ENCODE results near the gene TAOK2. TPM values are rescaled to one million over a fixed set of nuclear protein-coding genes. Genes with fewer than 3 reads are reported as not detected.

TAOK2 gene
- polyA plus RNA-seq, 3 donors: 33.6 to 36.9 (median 36.4) TPM

Other genes starting within 250 kb of the TAOK2 start
- gene C16orf54, start 227.9 kb upstream of the TAOK2 start, polyA plus RNA-seq (ENCODE audit: insufficient read length in 3 of 3): under 1 TPM; 0.17 to 0.28 (median 0.26) TPM
- under 1 TPM in 1 of 3 donors, not detected in 2; 0.06 TPM for gene ZG16, start 195.6 kb upstream of the TAOK2 start, polyA plus RNA-seq (ENCODE audit: insufficient read length in 3 of 3)
- gene KIF22, start 183.1 kb upstream of the TAOK2 start, polyA plus RNA-seq (ENCODE audit: insufficient read length in 3 of 3): 10 to 100 TPM; 67.5 to 70.9 (median 68.8) TPM
- 100 to 1,000 TPM; 273 to 320 (median 302) TPM for gene MAZ, start 167.3 kb upstream of the TAOK2 start, polyA plus RNA-seq (ENCODE audit: insufficient read length in 3 of 3)
- gene PRRT2, start 161.7 kb upstream of the TAOK2 start, polyA plus RNA-seq (ENCODE audit: insufficient read length in 3 of 3): 10 to 100 TPM in 1 of 3 donors, 1 to 10 TPM in 2; 6.5 to 12.4 (median 8.4) TPM
- 10 to 100 TPM; 28.0 to 30.5 (median 29.7) TPM for gene PAGR1, start 157.7 kb upstream of the TAOK2 start, polyA plus RNA-seq (ENCODE audit: insufficient read length in 3 of 3)
- gene MVP, start 153.4 kb upstream of the TAOK2 start, polyA plus RNA-seq (ENCODE audit: insufficient read length in 3 of 3): 10 to 100 TPM; 18.1 to 22.6 (median 20.0) TPM
- 100 to 1,000 TPM in 1 of 3 donors, 10 to 100 TPM in 2; 85.9 to 102 (median 89.9) TPM for gene CDIPT, start 110.6 kb upstream of the TAOK2 start, polyA plus RNA-seq (ENCODE audit: insufficient read length in 3 of 3)
- 10 to 100 TPM in 1 of 3 donors, 1 to 10 TPM in 2; 9.0 to 10.8 (median 9.5) TPM for gene SEZ6L2, start 74.3 kb upstream of the TAOK2 start, polyA plus RNA-seq (ENCODE audit: insufficient read length in 3 of 3)
- under 1 TPM; 0.52 to 0.87 (median 0.54) TPM for gene ASPHD1, start 73.4 kb upstream of the TAOK2 start, polyA plus RNA-seq (ENCODE audit: insufficient read length in 3 of 3)
- gene KCTD13, start 47.6 kb upstream of the TAOK2 start, polyA plus RNA-seq (ENCODE audit: insufficient read length in 3 of 3): 10 to 100 TPM; 13.8 to 15.7 (median 14.2) TPM
- gene TMEM219, start 11.8 kb upstream of the TAOK2 start, polyA plus RNA-seq (ENCODE audit: insufficient read length in 3 of 3): 100 to 1,000 TPM in 1 of 3 donors, 10 to 100 TPM in 2; 93.1 to 107 (median 96.3) TPM
- 10 to 100 TPM; 16.2 to 18.8 (median 18.0) TPM for gene HIRIP3, start 21.7 kb downstream of the TAOK2 start, polyA plus RNA-seq (ENCODE audit: insufficient read length in 3 of 3)
- gene INO80E, start 22.4 kb downstream of the TAOK2 start, polyA plus RNA-seq (ENCODE audit: insufficient read length in 3 of 3): 10 to 100 TPM; 34.5 to 37.9 (median 36.7) TPM
- 1 to 10 TPM; 1.6 to 2.3 (median 1.7) TPM for gene DOC2A, start 37.2 kb downstream of the TAOK2 start, polyA plus RNA-seq (ENCODE audit: insufficient read length in 3 of 3)
- not detected for gene C16orf92, start 49.3 kb downstream of the TAOK2 start, polyA plus RNA-seq (ENCODE audit: insufficient read length in 3 of 3)
- under 1 TPM; 0.60 to 0.93 (median 0.90) TPM for gene TLCD3B, start 57.4 kb downstream of the TAOK2 start, polyA plus RNA-seq (ENCODE audit: insufficient read length in 3 of 3)
- gene ALDOA, start 91.9 kb downstream of the TAOK2 start, polyA plus RNA-seq (ENCODE audit: insufficient read length in 3 of 3): 100 to 1,000 TPM; 451 to 496 (median 456) TPM
- 10 to 100 TPM; 80.0 to 95.1 (median 92.9) TPM for gene PPP4C, start 102.1 kb downstream of the TAOK2 start, polyA plus RNA-seq (ENCODE audit: insufficient read length in 3 of 3)
- under 1 TPM; 0.65 to 0.88 (median 0.79) TPM for gene TBX6, start 118.1 kb downstream of the TAOK2 start, polyA plus RNA-seq (ENCODE audit: insufficient read length in 3 of 3)
- 10 to 100 TPM; 41.4 to 49.2 (median 42.2) TPM for gene YPEL3, start 122.3 kb downstream of the TAOK2 start, polyA plus RNA-seq (ENCODE audit: insufficient read length in 3 of 3)
- 1 to 10 TPM; 8.5 to 9.9 (median 9.8) TPM for gene GDPD3, start 139.7 kb downstream of the TAOK2 start, polyA plus RNA-seq (ENCODE audit: insufficient read length in 3 of 3)
- gene MAPK3, start 149.4 kb downstream of the TAOK2 start, polyA plus RNA-seq (ENCODE audit: insufficient read length in 3 of 3): 10 to 100 TPM; 71.4 to 92.7 (median 84.1) TPM
- gene CORO1A, start 209.7 kb downstream of the TAOK2 start, polyA plus RNA-seq (ENCODE audit: insufficient read length in 3 of 3): 1 to 10 TPM; 7.2 to 9.9 (median 9.3) TPM
- gene BOLA2B, start 219.8 kb downstream of the TAOK2 start, polyA plus RNA-seq (ENCODE audit: insufficient read length in 3 of 3): 10 to 100 TPM; 24.1 to 27.7 (median 26.4) TPM
- gene SLX1A, start 220.0 kb downstream of the TAOK2 start, polyA plus RNA-seq (ENCODE audit: insufficient read length in 3 of 3): 10 to 100 TPM; 14.8 to 17.2 (median 16.3) TPM
- 10 to 100 TPM in 2 of 3 donors, 1 to 10 TPM in 1; 2.2 to 13.9 (median 11.9) TPM for gene SULT1A3, start 225.4 kb downstream of the TAOK2 start, polyA plus RNA-seq (ENCODE audit: insufficient read length in 3 of 3)